Prostate gland (tissue), 2 donors: ENCODE data around the gene SMAD1.

Source experiments
- CTCF ChIP-seq, 4 experiments: fragments of 200-600 bp in 2 of 4; fragments of 450-650 bp in 2 of 4; sonication (generic) in 2 of 4; IDR thresholded peaks; 1 replicate in 3 of 4; 2 replicates in 1 of 4; pipeline ENCODE4 v1.5.1; 2016 to 2019; ENCODE audit warnings: antibody characterized with exemption in 4 of 4, mild to moderate bottlenecking in 2 of 4, moderate library complexity in 2 of 4
- POLR2AphosphoS5 ChIP-seq: sonication (generic); formaldehyde crosslinking; IDR thresholded peaks from one replicate; pipeline ENCODE4 v1.6.1; 2017; ENCODE audit warnings: antibody characterized with exemption

- TF ChIP-seq POLR2AphosphoS5 = no peak
- no peak for TF ChIP-seq CTCF (IDR thresholded peaks at IDR 0.05)
These were observed 85.1 kb downstream of the SMAD1 start for GRCh38 chr4:145566768-145567167.
